Epithelial cell of esophagus (primary cell): ENCODE results near the gene CHRNA4.

Experiments
- DNase-seq: peaks from one replicate; pipeline ENCODE4 v3.0.0; 2010; ENCODE audit warnings: low read depth
- H3K4me3 ChIP-seq: 2 replicates; pipeline ENCODE4 v1.5.1; 2011; ENCODE audit warnings: mild to moderate bottlenecking, low read length, control low read depth
- CTCF ChIP-seq: IDR thresholded peaks from 2 replicates; pipeline ENCODE4 v1.5.1; 2011; ENCODE audit warnings: low read depth, mild to moderate bottlenecking, low read length, control low read depth, inconsistent platforms; ENCODE audit not compliant: insufficient read depth; ENCODE audit errors: missing control alignments

Gene CHRNA4

GRCh38 chr20:63365601-63366389 lies 4.6 kb upstream of the CHRNA4 start:
- no peak overlapping the region for H3K4me3 ChIP-seq
- TF ChIP-seq CTCF: no peak
- no peak for DNase-seq

GRCh38 chr20:63364801-63365585 lies 3.8 kb upstream of the CHRNA4 start:
- H3K4me3 ChIP-seq: no peak overlapping the region
- DNase-seq: no peak
- no peak for TF ChIP-seq CTCF

- DNase-seq: no peak
- TF ChIP-seq CTCF: no peak
- H3K4me3 ChIP-seq: no peak overlapping the region
These were observed 2.9 kb upstream of the CHRNA4 start for GRCh38 chr20:63363981-63364561.

- no peak for TF ChIP-seq CTCF
- no peak overlapping the region for H3K4me3 ChIP-seq
- no peak for DNase-seq
These were observed 2.1 kb upstream of the CHRNA4 start for GRCh38 chr20:63363013-63363957.

- no peak overlapping the region for H3K4me3 ChIP-seq
- DNase-seq: no peak
- TF ChIP-seq CTCF: no peak
These were observed 1.4 kb upstream of the CHRNA4 start for GRCh38 chr20:63362436-63363009.
